Measurements from ENCODE around the gene CD2AP. TPM values are rescaled to one million over a fixed set of nuclear protein-coding genes. Genes with fewer than 3 reads are reported as not detected.

The CD2AP gene
- 19.3 and 42.7 TPM in 2 replicates for total RNA-seq (2014; rRNA removed; shearing (Covaris generic); ENCODE audit: low replicate concordance)

- no peaks in the 10 kb centered on the region for H3K36me3 ChIP-seq (ENCODE audit: insufficient read depth, low read length)
- H3K27ac ChIP-seq (ENCODE audit: low read length): peak within 1 kb of the TSS; percentile 83
- no peaks in the 10 kb centered on the region for H3K9me2 ChIP-seq (replicated peaks; ENCODE audit: insufficient read depth, low read length)
- peak within 1 kb of the TSS; percentile 83 for H3K9ac ChIP-seq (ENCODE audit: low read length)
- H3K4me1 ChIP-seq (ENCODE audit: low read length): peaks cover 39% of the 10 kb centered on the region
- peak within 1 kb of the TSS; percentile 91 for H2AFZ ChIP-seq (ENCODE audit: low read length)
- peak; percentile 97 for DNase-seq
- peak within 1 kb of the TSS; percentile 89 for H3K4me2 ChIP-seq (ENCODE audit: low read depth, low read length, poor library complexity, severe bottlenecking)
- no peaks in the 10 kb centered on the region for H3K9me3 ChIP-seq (ENCODE audit: low read length)
- H3K79me2 ChIP-seq (ENCODE audit: low read length): peaks cover 45% of the 10 kb centered on the region
- peaks cover 18% of the 10 kb centered on the region for H4K20me1 ChIP-seq (ENCODE audit: insufficient read depth, low read depth, low read length)
- H3K27me3 ChIP-seq (ENCODE audit: low read length): no peaks in the 10 kb centered on the region
- peak within 1 kb of the TSS; percentile 84 for H3K4me3 ChIP-seq (ENCODE audit: low read length)
These were observed at the start of gene CD2AP for GRCh38 chr6:47477497-47478232. CD2AP (plus strand) TSS chr6:47477789; CDS start chr6:47478245, 456 bp downstream.

DNA sequence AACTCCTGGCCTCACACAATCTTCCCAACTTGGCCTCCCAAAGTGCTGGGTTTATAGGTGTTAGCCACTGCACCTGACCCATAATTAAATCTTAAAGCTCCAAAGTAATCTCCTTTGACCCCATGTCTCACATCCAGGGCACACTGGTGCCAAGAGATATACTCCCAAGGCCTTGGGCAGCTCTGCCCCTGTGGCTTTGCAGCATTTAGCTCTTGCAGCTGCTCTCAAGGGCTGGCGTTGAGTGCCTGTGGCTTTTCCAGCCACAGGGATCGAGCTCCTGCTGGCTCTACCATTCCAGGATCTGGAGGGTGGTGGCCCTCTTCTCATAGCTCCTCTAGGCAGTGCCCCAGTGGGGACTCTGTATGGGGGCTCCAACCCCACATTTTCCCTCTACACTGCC lies 49.3 kb upstream of the CD2AP start:
- no peak for DNase-seq
- Histone ChIP-seq H4K20me1 (ENCODE audit: insufficient read depth, low read depth, low read length) (no peaks in the 10 kb centered on the region), H3K9me3 (ENCODE audit: low read length) (no peaks in the 10 kb centered on the region), H2AFZ (ENCODE audit: low read length) (no peak overlapping the region), H3K36me3 (ENCODE audit: insufficient read depth, low read length) (no peaks in the 10 kb centered on the region), H3K9ac (ENCODE audit: low read length) (no peak overlapping the region), H3K4me1 (ENCODE audit: low read length) (peaks cover 10% of the 10 kb centered on the region), H3K27me3 (ENCODE audit: low read length) (no peaks in the 10 kb centered on the region), H3K4me2 (ENCODE audit: low read depth, low read length, poor library complexity, severe bottlenecking) (no peak overlapping the region), H3K79me2 (ENCODE audit: low read length) (no peaks in the 10 kb centered on the region), H3K9me2 (replicated peaks; ENCODE audit: insufficient read depth, low read length) (no peaks in the 10 kb centered on the region), H3K4me3 (ENCODE audit: low read length) (no peak overlapping the region), H3K27ac (ENCODE audit: low read length) (no peak overlapping the region)

DNA sequence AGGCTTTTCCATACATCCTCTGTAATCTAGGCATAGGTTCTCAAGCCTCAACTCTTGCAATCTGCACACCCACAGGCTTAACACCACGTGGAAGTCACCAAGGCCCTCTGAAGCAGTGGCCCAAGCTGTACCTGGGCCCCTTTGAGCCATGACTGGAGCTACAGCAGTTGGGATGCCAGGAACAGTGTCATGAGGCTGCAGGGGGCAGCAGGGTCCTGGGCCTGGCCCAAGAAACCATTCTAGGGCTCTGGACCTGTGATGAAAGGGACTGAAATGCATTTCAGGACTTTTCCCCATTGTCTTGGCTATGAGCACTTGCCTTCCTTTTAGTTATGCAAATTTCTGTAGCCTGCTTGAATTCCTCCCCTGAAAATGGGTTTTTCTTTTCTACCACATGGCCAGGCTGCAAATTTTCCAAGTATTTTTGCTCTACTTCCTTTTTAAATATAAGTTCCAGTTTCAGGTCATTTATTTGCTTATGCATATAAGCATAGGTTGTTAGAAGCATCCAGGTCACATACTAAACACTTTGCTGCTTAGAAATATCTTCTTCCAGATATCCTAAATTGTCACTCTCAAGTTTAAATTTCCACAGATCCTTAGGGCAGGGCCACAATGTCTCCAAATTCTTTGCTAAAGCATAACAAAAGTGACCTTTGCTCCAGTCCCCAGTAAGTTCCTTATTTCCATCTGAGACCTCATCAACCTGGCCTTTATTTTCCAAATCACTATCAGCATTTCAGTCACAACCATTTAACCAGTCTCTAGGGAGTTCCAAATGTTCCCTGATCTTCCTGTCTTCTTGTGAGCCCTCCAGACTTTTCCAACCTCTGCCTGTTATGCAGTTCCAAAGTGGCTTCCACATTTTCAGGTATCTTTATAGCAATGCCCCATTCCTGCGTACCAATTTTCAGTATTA lies 48.6 kb upstream of the CD2AP start:
- Histone ChIP-seq H3K27ac (ENCODE audit: low read length) (no peak overlapping the region), H2AFZ (ENCODE audit: low read length) (no peak overlapping the region), H3K27me3 (ENCODE audit: low read length) (no peaks in the 10 kb centered on the region), H3K36me3 (ENCODE audit: insufficient read depth, low read length) (no peaks in the 10 kb centered on the region), H3K9me3 (ENCODE audit: low read length) (no peaks in the 10 kb centered on the region), H3K4me1 (ENCODE audit: low read length) (peaks cover 7% of the 10 kb centered on the region), H3K4me2 (ENCODE audit: low read depth, low read length, poor library complexity, severe bottlenecking) (no peak overlapping the region), H3K79me2 (ENCODE audit: low read length) (no peaks in the 10 kb centered on the region), H3K9ac (ENCODE audit: low read length) (no peak overlapping the region), H3K4me3 (ENCODE audit: low read length) (no peak overlapping the region), H3K9me2 (replicated peaks; ENCODE audit: insufficient read depth, low read length) (no peaks in the 10 kb centered on the region), H4K20me1 (ENCODE audit: insufficient read depth, low read depth, low read length) (no peaks in the 10 kb centered on the region)
- DNase-seq: no peak

DNA sequence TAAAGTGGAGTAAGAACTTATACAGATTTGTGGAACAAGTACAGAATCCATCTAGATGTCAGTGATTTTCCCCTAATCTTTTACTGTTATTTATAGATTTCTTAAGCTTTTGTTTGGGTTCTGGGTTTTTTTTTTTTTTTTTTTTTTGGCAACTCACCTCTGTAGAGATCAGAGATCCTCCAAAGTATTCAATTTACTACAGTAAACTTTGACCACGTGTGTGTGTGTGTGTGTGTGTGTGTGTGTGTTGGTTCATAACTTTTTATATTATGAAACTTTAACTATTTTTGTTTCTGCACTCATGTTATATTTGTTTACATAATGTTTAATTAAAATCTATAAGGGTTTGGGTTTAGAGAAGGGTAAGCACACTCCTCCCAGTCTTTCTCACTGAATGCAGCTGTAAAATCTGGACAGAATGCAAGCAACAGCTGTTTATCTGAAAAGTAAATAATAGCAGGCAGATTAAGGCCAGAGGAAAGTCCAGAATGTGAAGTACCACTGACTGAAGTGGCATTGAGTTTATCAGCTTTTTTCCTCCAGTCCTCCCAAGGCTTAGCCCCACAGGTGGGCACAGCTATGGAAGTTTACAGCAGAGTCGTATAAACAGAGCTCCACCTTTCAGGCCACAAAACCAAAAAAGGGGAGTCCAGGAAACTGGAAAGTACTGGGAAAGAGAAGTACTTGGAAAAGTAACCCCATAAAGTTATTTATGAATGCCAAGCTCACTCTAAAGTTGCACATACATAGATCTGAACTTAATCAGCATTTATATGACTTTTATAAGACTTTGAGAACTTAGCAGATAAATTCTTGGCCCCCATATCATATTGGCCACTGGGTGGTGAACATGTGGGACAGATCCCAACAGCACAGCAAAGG lies 43.0 kb upstream of the CD2AP start:
- no peak overlapping the region for H3K27ac ChIP-seq (ENCODE audit: low read length)
- H3K4me3 ChIP-seq (ENCODE audit: low read length): no peak overlapping the region
- H3K9me2 ChIP-seq (replicated peaks; ENCODE audit: insufficient read depth, low read length): no peaks in the 10 kb centered on the region
- H4K20me1 ChIP-seq (ENCODE audit: insufficient read depth, low read depth, low read length): peaks cover 6% of the 10 kb centered on the region; the same call in 1 of the 2 replicates
- no peak overlapping the region for H2AFZ ChIP-seq (ENCODE audit: low read length)
- H3K27me3 ChIP-seq (ENCODE audit: low read length): peaks cover 3% of the 10 kb centered on the region; the same call in 1 of the 2 replicates
- no peak for DNase-seq
- no peak overlapping the region for H3K4me2 ChIP-seq (ENCODE audit: low read depth, low read length, poor library complexity, severe bottlenecking)
- H3K79me2 ChIP-seq (ENCODE audit: low read length): no peaks in the 10 kb centered on the region
- no peak overlapping the region for H3K9ac ChIP-seq (ENCODE audit: low read length)
- peaks cover 26% of the 10 kb centered on the region for H3K4me1 ChIP-seq (ENCODE audit: low read length)
- H3K36me3 ChIP-seq (ENCODE audit: insufficient read depth, low read length): no peaks in the 10 kb centered on the region
- H3K9me3 ChIP-seq (ENCODE audit: low read length): no peaks in the 10 kb centered on the region

- no peak for DNase-seq
- no peak overlapping the region for H3K9ac ChIP-seq (ENCODE audit: low read length)
- no peak overlapping the region for H3K27ac ChIP-seq (ENCODE audit: low read length)
- no peaks in the 10 kb centered on the region for H3K79me2 ChIP-seq (ENCODE audit: low read length)
- H3K4me3 ChIP-seq (ENCODE audit: low read length): no peak overlapping the region
- H3K27me3 ChIP-seq (ENCODE audit: low read length): peaks cover 3% of the 10 kb centered on the region; the same call in 1 of the 2 replicates
- no peaks in the 10 kb centered on the region for H3K9me3 ChIP-seq (ENCODE audit: low read length)
- H3K9me2 ChIP-seq (replicated peaks; ENCODE audit: insufficient read depth, low read length): no peaks in the 10 kb centered on the region
- H3K36me3 ChIP-seq (ENCODE audit: insufficient read depth, low read length): no peaks in the 10 kb centered on the region
- peaks cover 9% of the 10 kb centered on the region; the same call in 1 of the 2 replicates for H4K20me1 ChIP-seq (ENCODE audit: insufficient read depth, low read depth, low read length)
- peaks cover 33% of the 10 kb centered on the region for H3K4me1 ChIP-seq (ENCODE audit: low read length)
- H2AFZ ChIP-seq (ENCODE audit: low read length): no peak overlapping the region
- H3K4me2 ChIP-seq (ENCODE audit: low read depth, low read length, poor library complexity, severe bottlenecking): no peak overlapping the region
These were observed 42.4 kb upstream of the CD2AP start for GRCh38 chr6:47435254-47435612.

DNA sequence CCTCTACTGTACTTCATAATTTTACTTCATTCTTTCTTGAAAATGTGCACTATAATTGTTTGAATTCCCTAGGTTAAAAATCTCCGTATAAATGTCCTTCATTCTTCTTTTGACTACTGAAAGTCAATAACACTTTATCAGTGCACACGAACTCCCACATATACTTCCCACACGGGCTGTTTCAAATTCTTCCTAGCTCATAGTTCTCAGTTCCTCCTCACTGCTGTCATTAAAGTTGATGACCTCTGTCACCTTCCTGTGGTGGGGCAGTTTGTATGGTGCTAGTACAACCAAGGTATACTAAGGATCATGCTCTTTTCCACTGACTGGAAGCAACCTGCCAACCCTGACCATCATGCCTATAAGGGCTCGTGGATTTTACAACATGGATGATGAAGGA lies 40.0 kb upstream of the CD2AP start:
- Histone ChIP-seq H3K36me3 (ENCODE audit: insufficient read depth, low read length) (no peaks in the 10 kb centered on the region), H3K4me1 (ENCODE audit: low read length) (peaks cover 47% of the 10 kb centered on the region), H3K27ac (ENCODE audit: low read length) (no peak overlapping the region), H3K9me3 (ENCODE audit: low read length) (no peaks in the 10 kb centered on the region), H3K27me3 (ENCODE audit: low read length) (peaks cover 3% of the 10 kb centered on the region; the same call in 1 of the 2 replicates), H2AFZ (ENCODE audit: low read length) (no peak overlapping the region), H3K4me3 (ENCODE audit: low read length) (no peak overlapping the region), H3K9me2 (replicated peaks; ENCODE audit: insufficient read depth, low read length) (no peaks in the 10 kb centered on the region), H3K9ac (ENCODE audit: low read length) (no peak overlapping the region), H4K20me1 (ENCODE audit: insufficient read depth, low read depth, low read length) (peaks cover 9% of the 10 kb centered on the region; the same call in 1 of the 2 replicates), H3K79me2 (ENCODE audit: low read length) (no peaks in the 10 kb centered on the region), H3K4me2 (ENCODE audit: low read depth, low read length, poor library complexity, severe bottlenecking) (peak overlapping the region; percentile 24)
- no peak for DNase-seq

DNA sequence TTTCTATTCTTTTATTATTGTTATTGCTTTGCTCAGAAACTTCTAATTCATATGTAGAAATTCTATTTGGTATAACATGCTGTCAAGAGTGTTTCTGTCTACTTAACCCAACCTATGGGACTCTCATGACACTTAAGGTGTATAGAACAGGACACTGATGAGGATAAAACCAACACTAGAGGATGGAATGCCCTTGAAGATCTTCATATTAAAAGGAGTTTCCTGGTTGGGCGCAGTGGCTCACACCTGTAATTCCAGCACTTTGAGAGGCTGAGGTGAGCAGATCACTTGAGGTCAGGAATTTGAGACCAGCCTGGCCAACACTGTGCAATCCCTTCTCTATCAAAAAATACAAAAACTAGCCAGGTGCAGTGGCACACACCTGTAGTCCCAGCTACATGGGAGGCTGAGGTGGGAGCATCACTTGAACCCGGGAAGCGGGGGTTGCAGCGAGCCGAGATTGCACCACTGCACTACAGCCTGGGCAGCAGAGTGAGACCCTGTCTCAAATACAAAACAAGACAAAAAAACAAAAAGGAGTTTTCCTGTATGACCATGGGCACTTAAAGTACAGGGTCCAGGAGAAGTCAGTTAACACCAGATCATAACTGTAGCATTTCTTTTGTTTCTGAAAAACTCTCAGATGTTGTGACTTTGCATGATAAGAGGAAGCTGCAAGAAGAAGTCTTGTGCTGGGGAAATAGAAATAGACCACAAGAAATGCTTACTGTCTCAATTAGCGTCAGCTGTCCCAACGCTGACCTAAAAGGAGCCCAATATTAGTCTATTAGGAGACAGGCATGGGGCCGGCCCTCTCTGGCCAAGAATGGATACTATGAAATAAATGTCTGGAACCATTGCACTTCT lies 38.9 kb upstream of the CD2AP start:
- H3K9ac ChIP-seq (ENCODE audit: low read length): no peak overlapping the region; the same call in 1 of the 2 replicates
- no peaks in the 10 kb centered on the region for H3K79me2 ChIP-seq (ENCODE audit: low read length)
- peak overlapping the region; percentile 72 for H3K4me2 ChIP-seq (ENCODE audit: low read depth, low read length, poor library complexity, severe bottlenecking)
- H3K27me3 ChIP-seq (ENCODE audit: low read length): peaks cover 3% of the 10 kb centered on the region; the same call in 1 of the 2 replicates
- no peak overlapping the region for H2AFZ ChIP-seq (ENCODE audit: low read length)
- H4K20me1 ChIP-seq (ENCODE audit: insufficient read depth, low read depth, low read length): peaks cover 9% of the 10 kb centered on the region; the same call in 1 of the 2 replicates
- H3K4me3 ChIP-seq (ENCODE audit: low read length): peak overlapping the region; percentile 60
- H3K9me2 ChIP-seq (replicated peaks; ENCODE audit: insufficient read depth, low read length): no peaks in the 10 kb centered on the region
- no peaks in the 10 kb centered on the region for H3K9me3 ChIP-seq (ENCODE audit: low read length)
- DNase-seq: no peak
- peaks cover 47% of the 10 kb centered on the region for H3K4me1 ChIP-seq (ENCODE audit: low read length)
- peak overlapping the region; percentile 62 for H3K27ac ChIP-seq (ENCODE audit: low read length)
- H3K36me3 ChIP-seq (ENCODE audit: insufficient read depth, low read length): no peaks in the 10 kb centered on the region

Data from Karpas-422 (cell line).